H1 (cell line): ENCODE data around the gene NEUROD1. TPM values are rescaled to one million over a fixed set of nuclear protein-coding genes. Genes with fewer than 3 reads are reported as not detected.

Experiments used
- BRCA1 ChIP-seq: IDR thresholded peaks from 2 replicates; pipeline ENCODE4 v1.6.1; 2012; ENCODE audit warnings: low read depth, low read length, improper control_type of control experiment
- CHD2 ChIP-seq: IDR thresholded peaks from 2 replicates; pipeline ENCODE4 v1.6.1; 2012; ENCODE audit warnings: low read length, improper control_type of control experiment
- HDAC2 ChIP-seq, 2 experiments: fragments of 300-600 bp in 1 of 2; sonication (generic) in 1 of 2; IDR thresholded peaks; 2 replicates each; pipeline ENCODE4 v1.6.1; 2011 to 2012; ENCODE audit warnings: low read depth in 2 of 2, low read length in 2 of 2, mild to moderate bottlenecking in 2 of 2, moderate library complexity in 2 of 2, borderline replicate concordance in 1 of 2, inconsistent platforms in 1 of 2
- polyA plus RNA-seq, 7 experiments: library from polyadenylated mRNA; depleted of rRNA in 3 of 7; stranded (reverse) in 5 of 7; unstranded in 2 of 7; fragments of >200 nt in 5 of 7; fragments of 200-250 nt in 2 of 7; gene quantifications; 1 replicate in 5 of 7; 2 replicates in 1 of 7; 4 replicates in 1 of 7; pipeline versions ENCODE4 v1.2.1 to v1.2.3, GENCODE V29; 2011 to 2013; ENCODE audit warnings: missing spikeins in 2 of 7, mixed read lengths in 2 of 7
- total RNA-seq: library from RNA; stranded (reverse); fragmentation: NEBNext Ultra II Directional; extraction: Animal tissue kit (Norgen Biotek cat#: 25700); gene quantifications from 2 replicates; pipeline ENCODE4 v1.2.1, GENCODE V29; 2021

Gene NEUROD1
- total and polyA plus RNA-seq, 2 of the 8 experiments (the other 6 are each of a cell fraction or from before 2014, with no cell fraction given) = 0.08 TPM; not detected in 1

DNA sequence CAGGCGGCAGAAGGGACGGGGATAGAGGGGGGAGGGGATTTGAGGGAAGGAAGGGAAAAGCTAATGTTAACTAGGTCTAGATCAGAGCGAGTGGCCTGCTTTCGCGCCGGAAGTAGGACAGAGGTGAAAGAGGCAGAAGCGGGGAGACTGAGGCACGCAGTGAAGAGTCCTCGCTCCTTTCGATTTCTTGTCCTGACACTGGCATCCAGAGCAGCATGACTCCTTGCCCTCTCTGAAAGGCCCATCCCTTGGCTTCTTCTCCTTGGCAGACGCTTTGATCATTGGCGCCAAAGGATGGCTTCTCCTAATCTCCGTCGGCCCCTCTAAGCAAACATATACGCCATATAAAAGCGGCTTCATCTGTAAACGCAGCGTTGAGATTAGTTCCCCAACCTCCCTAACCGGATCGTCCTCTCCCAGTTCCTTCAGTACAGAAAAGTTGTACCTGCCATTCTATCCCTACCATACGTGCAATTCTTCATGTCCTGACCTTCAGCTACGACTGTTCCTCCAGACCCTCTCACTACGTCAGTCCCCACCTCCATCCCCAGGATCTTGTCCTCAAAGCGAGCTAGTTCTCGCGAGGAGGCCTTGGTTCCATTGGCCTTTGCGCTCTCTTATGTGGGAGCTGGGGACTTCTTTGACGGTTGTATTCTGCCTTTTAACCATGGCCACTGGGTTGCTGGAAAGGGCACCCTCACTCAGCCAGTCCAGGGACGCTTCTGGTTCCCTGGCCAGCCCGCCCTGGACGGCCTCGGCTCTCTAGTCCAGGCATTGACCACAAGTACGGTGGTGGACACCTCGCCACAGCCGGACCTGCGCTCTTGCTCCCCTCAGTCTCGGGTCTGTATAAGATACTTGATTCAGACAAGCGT is 857 bp upstream of the NEUROD1 start (continued):
- TF ChIP-seq BRCA1 (peak; percentile 45; the same call in 1 of the 2 replicates), CHD2 (peak; percentile 85), HDAC2 (IDR thresholded peaks at IDR 0.05; ENCODE audit: borderline replicate concordance in 1 of 2, low read depth in 2 of 2, low read length in 2 of 2) (no peak)
